Spleen (tissue), 7 donors: Measurements from ENCODE around the gene TMEM121.

Experiments
- CTCF ChIP-seq, 11 experiments: fragments of 200-600 bp in 7 of 11; fragments of 450-650 bp in 4 of 11; sonication (generic) in 4 of 11; IDR thresholded peaks in 8 of 11; conservative IDR thresholded peaks in 3 of 11; 1 replicate in 7 of 11; 2 replicates in 4 of 11; pipeline versions ENCODE4 v1.4.0 to v1.8.0; 2016 to 2021; ENCODE audit warnings: antibody characterized with exemption in 11 of 11, inconsistent platforms in 4 of 11, mild to moderate bottlenecking in 1 of 11
- POLR2A ChIP-seq, 3 donors: fragments of 450-650 bp; IDR thresholded peaks; one replicate each; pipeline ENCODE4 v1.5.1; 2017; ENCODE audit warnings: antibody characterized with exemption in 3 of 3, mild to moderate bottlenecking in 1 of 3
- POLR2AphosphoS5 ChIP-seq, 3 donors: sonication (generic); formaldehyde crosslinking; IDR thresholded peaks; one replicate each; pipeline ENCODE4 v1.5.1; 2017; ENCODE audit warnings: antibody characterized with exemption in 3 of 3
- donor health status: DM: no; HTN: no; CAD: no; lungs with moderate emphysema.
- donor health status: DM: no; HTN: no; CAD: no.
- donor health status: DM: no; HTN: no; CAD: no.

- TF ChIP-seq CTCF (IDR thresholded peaks at IDR 0.05 in 8 of 11, conservative IDR thresholded peaks at IDR 0.05 in 3 of 11) (no peak), POLR2A (IDR thresholded peaks at IDR 0.05) (no peak), POLR2AphosphoS5 (IDR thresholded peaks at IDR 0.05) (no peak)
Observed at GRCh38 chr14:105482486-105483110, 43.8 kb upstream of the TMEM121 start.
